GM12878 (cell line): ENCODE measurements around the gene NPY5R. TPM values are rescaled to one million over a fixed set of nuclear protein-coding genes. Genes with fewer than 3 reads are reported as not detected.
A peak's percentile ranks its signal among the peaks of the same experiment; 100 is the strongest.

Source experiments
- ATAC-seq: fragments of 200-7000 bp; cut with Tn5 transposase; 3 replicates; pipeline ENCODE4 v1.9.1; 2020; ENCODE audit warnings: mild to moderate bottlenecking, moderate library complexity
- BruUV-seq: library from RNA; stranded (reverse); fragments of 400-500 nt; replicated peaks from 2 replicates; lab custom pipeline; 2021; lab: Mats Ljungman, UMichigan
- CTCF ChIA-PET: fragments of 300-600 bp; sonication (Branson Sonifier 250); formaldehyde crosslinking; extraction: SDS; loops from one replicate; lab custom pipeline; 2021; ENCODE audit warnings: inconsistent platforms; lab: Yijun Ruan, JAX
- POLR2A ChIA-PET: fragments of 350-600 bp; formaldehyde crosslinking; extraction: SDS; loops from one replicate; lab custom pipeline; 2021; ENCODE audit warnings: inconsistent platforms; lab: Charles Lee
- RAD21 ChIA-PET: fragments of 300-600 bp; sonication (Branson Sonifier 250); formaldehyde crosslinking; loops from one replicate; lab custom pipeline; 2023; ENCODE audit warnings: antibody characterized with exemption; ENCODE audit not compliant: unreplicated experiment; lab: Charles Lee
- SMC1A ChIA-PET: fragments of 300-600 bp; sonication (Branson Sonifier 250); formaldehyde crosslinking; loops from one replicate; lab custom pipeline; 2023; ENCODE audit not compliant: unreplicated experiment, uncharacterized antibody; lab: Charles Lee
- DNase-seq: peaks from one replicate; pipeline ENCODE4 v3.0.0-alpha.2; 2011; ENCODE audit warnings: low read depth, low spot score
- FAIRE-seq: peaks from 3 replicates; lab custom pipeline; 2011; peaks lifted over from hg19 to GRCh38; lab: Jason Lieb, UNC
- H2AFZ ChIP-seq: 2 replicates; pipeline ENCODE4 v1.6.0; 2011; ENCODE audit warnings: low read depth, low read length, control low read depth; ENCODE audit not compliant: control insufficient read depth
- H3K27ac ChIP-seq: 2 replicates; pipeline ENCODE4 v1.5.1; 2011; ENCODE audit warnings: control low read depth; ENCODE audit not compliant: control insufficient read depth, insufficient read depth
- H3K27me3 ChIP-seq, 2 experiments: replicated peaks in 1 of 2; 2 replicates each; pipeline versions ENCODE4 v1.6.0 to v1.6.1; 2011; ENCODE audit warnings: low read length in 1 of 2; ENCODE audit not compliant: control insufficient read depth in 2 of 2, insufficient read depth in 2 of 2
- H3K36me3 ChIP-seq, 2 experiments: 2 replicates each; pipeline ENCODE4 v1.5.1; 2011; ENCODE audit warnings: low read length in 1 of 2; ENCODE audit not compliant: control insufficient read depth in 2 of 2, insufficient read depth in 2 of 2
- H3K4me1 ChIP-seq: 2 replicates; pipeline ENCODE4 v1.6.1; 2011; ENCODE audit warnings: mild to moderate bottlenecking, low read length, moderate library complexity, mixed read lengths; ENCODE audit not compliant: control insufficient read depth, insufficient read depth
- H3K4me2 ChIP-seq: 2 replicates; pipeline ENCODE4 v1.6.0; 2011; ENCODE audit warnings: control low read depth; ENCODE audit not compliant: control insufficient read depth, insufficient read depth
- H3K4me3 ChIP-seq: fragments of 200-600 bp; sonication (generic); 2 replicates; pipeline ENCODE4 v1.5.1; 2016
- H3K79me2 ChIP-seq: 2 replicates; pipeline ENCODE4 v1.6.0; 2011; ENCODE audit warnings: low read length; ENCODE audit not compliant: control insufficient read depth, insufficient read depth
- H3K9ac ChIP-seq: 2 replicates; pipeline ENCODE4 v1.8.0; 2011; ENCODE audit warnings: low read length, control low read depth, mixed read lengths; ENCODE audit not compliant: control insufficient read depth, insufficient read depth
- H3K9me3 ChIP-seq: replicated peaks from 3 replicates; pipeline ENCODE4 v1.5.1; 2011; ENCODE audit warnings: mild to moderate bottlenecking, low read length; ENCODE audit not compliant: control insufficient read depth, insufficient read depth
- H4K20me1 ChIP-seq: 2 replicates; pipeline ENCODE4 v1.6.0; 2011; ENCODE audit not compliant: control insufficient read depth, insufficient read depth
- ATF7 ChIP-seq: fragments of 450-650 bp; IDR thresholded peaks from 2 replicates; pipeline ENCODE4 v1.6.1; 2016; ENCODE audit warnings: low read depth, mild to moderate bottlenecking
- CBX5 ChIP-seq: sonication (generic); IDR thresholded peaks from 2 replicates; pipeline ENCODE4 v1.6.1; 2016; ENCODE audit warnings: low read depth, moderate library complexity, mild to moderate bottlenecking, inconsistent platforms
- ETV6 ChIP-seq, 2 experiments: fragments of 450-650 bp in 1 of 2; IDR thresholded peaks in 1 of 2; conservative IDR thresholded peaks in 1 of 2; 2 replicates each; pipeline ENCODE4 v1.6.1; 2014; ENCODE audit warnings: antibody characterized with exemption in 1 of 2, borderline replicate concordance in 1 of 2, low read depth in 1 of 2, mild to moderate bottlenecking in 1 of 2, moderate library complexity in 1 of 2
- FOS ChIP-seq: IDR thresholded peaks from 3 replicates; pipeline ENCODE4 v1.6.1; 2011; ENCODE audit warnings: borderline replicate concordance; ENCODE audit not compliant: insufficient read length; ENCODE audit errors: extremely low read depth
- IKZF1 ChIP-seq: fragments of 450-650 bp; conservative IDR thresholded peaks from 2 replicates; pipeline ENCODE4 v1.6.1; 2017; ENCODE audit warnings: antibody characterized with exemption, mild to moderate bottlenecking
- KDM1A ChIP-seq: fragments of 200-600 bp; sonication (generic); IDR thresholded peaks from 2 replicates; pipeline ENCODE4 v1.6.1; 2016; ENCODE audit warnings: borderline replicate concordance
- NFYB ChIP-seq: IDR thresholded peaks from 2 replicates; pipeline ENCODE4 v1.6.1; 2011; ENCODE audit warnings: low read depth, mild to moderate bottlenecking, low read length, improper control_type of control experiment, moderate library complexity; ENCODE audit not compliant: insufficient read depth
- PAX8 ChIP-seq: fragments of 450-650 bp; IDR thresholded peaks from 2 replicates; pipeline ENCODE4 v1.6.1; 2017; ENCODE audit warnings: mild to moderate bottlenecking, moderate library complexity
- SIX5 ChIP-seq: IDR thresholded peaks from 2 replicates; pipeline ENCODE4 v1.6.1; 2011; ENCODE audit warnings: mild to moderate bottlenecking, low read depth, low read length, moderate library complexity; ENCODE audit not compliant: severe bottlenecking
- SUZ12 ChIP-seq: fragments of 200-600 bp; sonication (generic); IDR thresholded peaks from one replicate; pipeline ENCODE4 v1.6.1; 2018; ENCODE audit warnings: antibody characterized with exemption, mild to moderate bottlenecking; ENCODE audit not compliant: unreplicated experiment
- TAF1 ChIP-seq: IDR thresholded peaks from 2 replicates; pipeline ENCODE4 v1.6.1; 2011; ENCODE audit warnings: mild to moderate bottlenecking, low read depth, low read length, borderline replicate concordance
- YY1 ChIP-seq: IDR thresholded peaks from 2 replicates; pipeline ENCODE4 v1.6.1; 2011; ENCODE audit warnings: low read depth, mild to moderate bottlenecking, low read length
- ZNF207 ChIP-seq: fragments of 450-650 bp; IDR thresholded peaks from 2 replicates; pipeline ENCODE4 v1.6.1; 2014; ENCODE audit warnings: antibody characterized with exemption, mild to moderate bottlenecking, borderline replicate concordance
- ZNF384 ChIP-seq: IDR thresholded peaks from 2 replicates; pipeline ENCODE4 v1.6.1; 2012; ENCODE audit warnings: low read depth, mild to moderate bottlenecking, low read length, improper control_type of control experiment, borderline replicate concordance
- WGBS: methylation state at CpG from one replicate; pipeline ENCODE4 v1.1.6; 2016; ENCODE audit warnings: low lambda C conversion rate; ENCODE audit not compliant: insufficient replicate concordance, insufficient coverage; ENCODE audit errors: missing lambda C conversion rate; 5-methylcytosine and 5-hydroxymethylcytosine counted together
- in situ Hi-C: fragments of 300-500 bp; cut with MboI; formaldehyde crosslinking; loops from 9 replicates; pipeline ENCODE4 v1.14.3; 2018; ENCODE audit warnings: mixed read lengths
- intact Hi-C: fragments of 100-400 bp; cut with micrococcal nuclease; formaldehyde crosslinking; loops from one replicate; pipeline ENCODE4 v1.14.2; 2022; ENCODE audit not compliant: unreplicated experiment
- polyA plus RNA-seq, 11 experiments: library from polyadenylated mRNA; depleted of rRNA in 4 of 11; unstranded in 6 of 11; stranded (reverse) in 5 of 11; fragments of >200 nt; fragmentation: Nextera tagmentation in 4 of 11; fragmentation: Illumina TruSeq in 1 of 11; extraction: Ambion mirVana in 4 of 11; extraction: Trizol in 1 of 11; gene quantifications; 1 replicate in 1 of 11; 2 replicates in 10 of 11; pipeline versions ENCODE4 v1.2.1 to v1.2.3, GENCODE V29; 2011 to 2016; ENCODE audit warnings: inconsistent platforms in 2 of 11, missing spikeins in 2 of 11, low read depth in 1 of 11
- total RNA-seq, 4 experiments: library from RNA; depleted of rRNA in 3 of 4; stranded (reverse); fragments of >200 nt in 3 of 4; fragmentation: Illumina TruSeq in 1 of 4; extraction: Trizol in 1 of 4; gene quantifications; 2 replicates each; pipeline versions ENCODE4 v1.2.1 to v1.2.3, GENCODE V29; 2013 to 2021
- TF ChIP-seq, protein P1 (sequence below): fragments of 450-650 bp; conservative IDR thresholded peaks from 2 replicates; pipeline ENCODE4 v1.6.1; 2017; ENCODE audit warnings: mild to moderate bottlenecking, moderate library complexity
- TF ChIP-seq, protein P2 (sequence below): IDR thresholded peaks from 2 replicates; pipeline ENCODE4 v1.6.1; 2011; ENCODE audit warnings: borderline replicate concordance, low read depth, mild to moderate bottlenecking, moderate library complexity, low read length; ENCODE audit not compliant: insufficient read depth, poor library complexity, severe bottlenecking

NPY5R gene
- total and polyA plus RNA-seq, 10 of the 15 experiments (the other 5 are each of a cell fraction or from before 2014, with no cell fraction given) = not detected

DNA sequence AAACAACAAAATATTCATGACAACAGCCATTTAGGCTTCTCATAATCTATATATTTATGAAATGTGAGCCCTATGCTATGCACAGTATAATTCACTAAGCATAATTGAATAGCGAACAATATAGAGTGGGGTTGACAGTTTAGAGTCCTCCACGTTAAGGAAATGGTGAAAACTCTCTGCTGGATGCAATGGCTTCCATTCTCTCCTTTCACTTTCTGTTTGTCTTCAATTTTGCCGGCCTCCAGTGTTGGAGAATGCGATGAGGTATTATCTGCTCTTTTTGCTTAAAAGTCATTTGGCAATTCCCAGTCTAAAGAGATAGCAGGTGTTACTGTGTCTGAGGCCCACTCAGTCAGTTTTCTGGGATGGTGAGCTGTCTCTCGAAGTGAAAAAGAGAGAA, 52.1 kb downstream of the NPY5R start:
- no peak for FAIRE-seq

DNA sequence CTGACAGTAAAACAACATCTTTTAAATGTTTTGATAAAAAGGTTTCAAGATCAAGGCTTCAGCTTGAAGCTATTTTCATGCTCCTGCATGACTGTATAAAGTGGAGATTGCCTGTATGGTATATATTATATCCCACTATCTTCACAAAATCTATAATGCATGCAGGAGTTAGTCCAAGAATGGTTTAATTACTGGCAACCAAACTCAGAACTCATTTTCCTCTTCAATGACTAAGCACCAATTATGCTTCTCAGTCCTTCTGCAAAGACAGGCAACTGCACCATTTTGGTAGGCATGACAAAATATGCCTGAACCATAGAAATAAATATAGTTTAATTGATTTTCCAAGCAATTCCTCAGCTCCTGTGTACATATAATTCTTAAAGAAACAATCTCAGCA, 54.5 kb downstream of the NPY5R start:
- H3K27me3 ChIP-seq = no peaks in the 10 kb centered on the region
- intact Hi-C loops = loop anchor here (10.0 kb wide), 1 partner anchor 147 kb away; no protein-coding TSS in a partner anchor
- no peaks in the 10 kb centered on the region for H3K79me2 ChIP-seq
- H3K9me3 ChIP-seq = no peaks in the 10 kb centered on the region
- no peak overlapping the region for H3K4me3 ChIP-seq
- DNase-seq = no peak
- no peak overlapping the region for H3K4me2 ChIP-seq
- ChIA-PET CTCF (no interaction called here), SMC1A (no interaction called here)
- H3K9ac ChIP-seq = no peak overlapping the region
- H2AFZ ChIP-seq = no peak overlapping the region
- no peak overlapping the region for H3K27ac ChIP-seq
- no peak for FAIRE-seq
- no peaks in the 10 kb centered on the region for H3K4me1 ChIP-seq
- no peaks in the 10 kb centered on the region for H3K36me3 ChIP-seq
- no peak for TF ChIP-seq ETV6 (conservative IDR thresholded peaks at IDR 0.05 in 1 of 2, IDR thresholded peaks at IDR 0.05 in 1 of 2; ENCODE audit: borderline replicate concordance in 1 of 2, low read depth in 1 of 2)
- TF ChIP-seq NFYB = no peak
- TF ChIP-seq CBX5 = no peak
- TF ChIP-seq FOS = no peak
- TF ChIP-seq PAX8 = no peak
- TF ChIP-seq IKZF1 = no peak
- TF ChIP-seq, protein P1, sequence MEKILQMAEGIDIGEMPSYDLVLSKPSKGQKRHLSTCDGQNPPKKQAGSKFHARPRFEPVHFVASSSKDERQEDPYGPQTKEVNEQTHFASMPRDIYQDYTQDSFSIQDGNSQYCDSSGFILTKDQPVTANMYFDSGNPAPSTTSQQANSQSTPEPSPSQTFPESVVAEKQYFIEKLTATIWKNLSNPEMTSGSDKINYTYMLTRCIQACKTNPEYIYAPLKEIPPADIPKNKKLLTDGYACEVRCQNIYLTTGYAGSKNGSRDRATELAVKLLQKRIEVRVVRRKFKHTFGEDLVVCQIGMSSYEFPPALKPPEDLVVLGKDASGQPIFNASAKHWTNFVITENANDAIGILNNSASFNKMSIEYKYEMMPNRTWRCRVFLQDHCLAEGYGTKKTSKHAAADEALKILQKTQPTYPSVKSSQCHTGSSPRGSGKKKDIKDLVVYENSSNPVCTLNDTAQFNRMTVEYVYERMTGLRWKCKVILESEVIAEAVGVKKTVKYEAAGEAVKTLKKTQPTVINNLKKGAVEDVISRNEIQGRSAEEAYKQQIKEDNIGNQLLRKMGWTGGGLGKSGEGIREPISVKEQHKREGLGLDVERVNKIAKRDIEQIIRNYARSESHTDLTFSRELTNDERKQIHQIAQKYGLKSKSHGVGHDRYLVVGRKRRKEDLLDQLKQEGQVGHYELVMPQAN = no peak
- TF ChIP-seq ZNF384 = no peak
- TF ChIP-seq, all 136 proteins: peak for 0
- ChIA-PET RAD21 (no interaction called here), POLR2A (interaction anchor here (0.7 kb wide), 1 partner anchor 66 kb away, joined by 3 read pairs; the partner anchor contains the start of gene NPY1R)
- no peaks in the 10 kb centered on the region for H4K20me1 ChIP-seq
- no TSS peak for BruUV-seq
- in situ Hi-C loops = no loop called here
- no peak for ATAC-seq

More for the DNA sequence above, 52.1 kb downstream of the NPY5R start:
- ChIA-PET SMC1A (no interaction called here), CTCF (no interaction called here)
- no peaks in the 10 kb centered on the region for H4K20me1 ChIP-seq
- intact Hi-C loops = loop anchor here (10.0 kb wide), 1 partner anchor 149 kb away; no protein-coding TSS in a partner anchor
- no peak overlapping the region for H3K27ac ChIP-seq
- H3K4me3 ChIP-seq = no peak overlapping the region
- H3K9ac ChIP-seq = no peak overlapping the region
- peak overlapping the region; percentile 60; the same call in 1 of the 2 replicates for H3K4me2 ChIP-seq
- no TSS peak for BruUV-seq
- TF ChIP-seq YY1 = 0 out of 2 replicates have a peak, but pooled peaks have one; percentile 13
- no peak for TF ChIP-seq ATF7
- TF ChIP-seq TAF1 = no peak
- TF ChIP-seq SIX5 = no peak
- TF ChIP-seq, protein P2, sequence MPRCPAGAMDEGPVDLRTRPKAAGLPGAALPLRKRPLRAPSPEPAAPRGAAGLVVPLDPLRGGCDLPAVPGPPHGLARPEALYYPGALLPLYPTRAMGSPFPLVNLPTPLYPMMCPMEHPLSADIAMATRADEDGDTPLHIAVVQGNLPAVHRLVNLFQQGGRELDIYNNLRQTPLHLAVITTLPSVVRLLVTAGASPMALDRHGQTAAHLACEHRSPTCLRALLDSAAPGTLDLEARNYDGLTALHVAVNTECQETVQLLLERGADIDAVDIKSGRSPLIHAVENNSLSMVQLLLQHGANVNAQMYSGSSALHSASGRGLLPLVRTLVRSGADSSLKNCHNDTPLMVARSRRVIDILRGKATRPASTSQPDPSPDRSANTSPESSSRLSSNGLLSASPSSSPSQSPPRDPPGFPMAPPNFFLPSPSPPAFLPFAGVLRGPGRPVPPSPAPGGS = no peak
- TF ChIP-seq KDM1A = no peak
- no peak for TF ChIP-seq ZNF207
- TF ChIP-seq SUZ12 = no peak
- TF ChIP-seq, all 136 proteins: peak for 1
- H3K4me1 ChIP-seq = no peaks in the 10 kb centered on the region
- no peaks in the 10 kb centered on the region for H3K9me3 ChIP-seq
- DNase-seq (no peak), ATAC-seq (peak; percentile 52; the same call in 2 of the 3 replicates)
- POLR2A ChIA-PET = no interaction called here
- RAD21 ChIA-PET = no interaction called here
- 47% methylated on average over 5 of the region's 5 CpGs for WGBS
- H3K27me3 ChIP-seq = no peaks in the 10 kb centered on the region
- H2AFZ ChIP-seq = peak overlapping the region; percentile 37
- no peaks in the 10 kb centered on the region for H3K36me3 ChIP-seq
- no peaks in the 10 kb centered on the region for H3K79me2 ChIP-seq
- in situ Hi-C loops = no loop called here
